Measurements from ENCODE around the gene ZPR1. TPM values are rescaled to one million over a fixed set of nuclear protein-coding genes. Genes with fewer than 3 reads are reported as not detected.

Gene ZPR1
- total RNA-seq, 1 experiment from 2014 or later, result 139 TPM

GRCh38 chr11:116750070-116750718 is 37.6 kb downstream of the ZPR1 start:
- Histone ChIP-seq H3K27ac (ENCODE audit: low read length) (no peak overlapping the region), H3K4me1 (ENCODE audit: control insufficient read depth, insufficient read depth, low read length) (no peaks in the 10 kb centered on the region), H3K4me3 (ENCODE audit: low read depth in 2 of 2, low read length in 2 of 2) (no peak overlapping the region), H3K27me3 (ENCODE audit: control insufficient read depth, insufficient read depth, low read length) (no peaks in the 10 kb centered on the region), H3K36me3 (ENCODE audit: control insufficient read depth, insufficient read depth, low read length) (peaks cover 18% of the 10 kb centered on the region), H3K9me3 (ENCODE audit: control insufficient read depth, insufficient read depth, low read depth, low read length) (no peaks in the 10 kb centered on the region)
- no peak for DNase-seq (ENCODE audit: low read depth, low spot score)
- BruUV-seq (replicated peaks), result no TSS peak
- no peak for ATAC-seq
- ChIA-PET POLR2A (interaction anchor here (0.6 kb wide), 1 partner anchor 8 kb away, joined by 9 read pairs; no protein-coding TSS in a partner anchor), CTCF (interaction anchor here (0.5 kb wide), 1 partner anchor 389 kb away, joined by 3 read pairs; no protein-coding TSS in a partner anchor)
- in situ Hi-C loops (cut with HindIII; ENCODE audit: low pct_unique_long_range_greater_than_20kb, low sequenced_read_pairs), result no loop called here
- intact Hi-C loops (cut with micrococcal nuclease; ENCODE audit: unreplicated experiment), result no loop called here
- TF ChIP-seq SIN3A (IDR thresholded peaks at IDR 0.05; ENCODE audit: borderline replicate concordance, insufficient read depth, low read depth, low read length) (no peak), REST (IDR thresholded peaks at IDR 0.05; ENCODE audit: insufficient read depth in 1 of 2, low read depth in 2 of 2, low read length in 1 of 2) (no peak), TCF7L2 (IDR thresholded peaks at IDR 0.05; ENCODE audit: low read depth, low read length) (no peak), POLR2AphosphoS5 (IDR thresholded peaks at IDR 0.05; ENCODE audit: low read depth, low read length) (no peak)
- TF ChIP-seq, protein P1, sequence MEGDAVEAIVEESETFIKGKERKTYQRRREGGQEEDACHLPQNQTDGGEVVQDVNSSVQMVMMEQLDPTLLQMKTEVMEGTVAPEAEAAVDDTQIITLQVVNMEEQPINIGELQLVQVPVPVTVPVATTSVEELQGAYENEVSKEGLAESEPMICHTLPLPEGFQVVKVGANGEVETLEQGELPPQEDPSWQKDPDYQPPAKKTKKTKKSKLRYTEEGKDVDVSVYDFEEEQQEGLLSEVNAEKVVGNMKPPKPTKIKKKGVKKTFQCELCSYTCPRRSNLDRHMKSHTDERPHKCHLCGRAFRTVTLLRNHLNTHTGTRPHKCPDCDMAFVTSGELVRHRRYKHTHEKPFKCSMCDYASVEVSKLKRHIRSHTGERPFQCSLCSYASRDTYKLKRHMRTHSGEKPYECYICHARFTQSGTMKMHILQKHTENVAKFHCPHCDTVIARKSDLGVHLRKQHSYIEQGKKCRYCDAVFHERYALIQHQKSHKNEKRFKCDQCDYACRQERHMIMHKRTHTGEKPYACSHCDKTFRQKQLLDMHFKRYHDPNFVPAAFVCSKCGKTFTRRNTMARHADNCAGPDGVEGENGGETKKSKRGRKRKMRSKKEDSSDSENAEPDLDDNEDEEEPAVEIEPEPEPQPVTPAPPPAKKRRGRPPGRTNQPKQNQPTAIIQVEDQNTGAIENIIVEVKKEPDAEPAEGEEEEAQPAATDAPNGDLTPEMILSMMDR (IDR thresholded peaks at IDR 0.05), result no peak

GRCh38 chr11:116742104-116742503 is 45.7 kb downstream of the ZPR1 start:
- Histone ChIP-seq H3K27ac (ENCODE audit: low read length) (no peak overlapping the region), H3K4me3 (ENCODE audit: low read depth in 2 of 2, low read length in 2 of 2) (no peak overlapping the region), H3K27me3 (ENCODE audit: control insufficient read depth, insufficient read depth, low read length) (no peaks in the 10 kb centered on the region), H3K36me3 (ENCODE audit: control insufficient read depth, insufficient read depth, low read length) (no peaks in the 10 kb centered on the region), H3K4me1 (ENCODE audit: control insufficient read depth, insufficient read depth, low read length) (peaks cover 4% of the 10 kb centered on the region; the same call in 1 of the 2 replicates), H3K9me3 (ENCODE audit: control insufficient read depth, insufficient read depth, low read depth, low read length) (no peaks in the 10 kb centered on the region)
- intact Hi-C loops (cut with micrococcal nuclease; ENCODE audit: unreplicated experiment), result no loop called here
- no peak for DNase-seq (ENCODE audit: low read depth, low spot score)
- TF ChIP-seq TCF7L2 (IDR thresholded peaks at IDR 0.05; ENCODE audit: low read depth, low read length) (no peak), SIN3A (IDR thresholded peaks at IDR 0.05; ENCODE audit: borderline replicate concordance, insufficient read depth, low read depth, low read length) (no peak), REST (IDR thresholded peaks at IDR 0.05; ENCODE audit: insufficient read depth in 1 of 2, low read depth in 2 of 2, low read length in 1 of 2) (no peak), POLR2AphosphoS5 (IDR thresholded peaks at IDR 0.05; ENCODE audit: low read depth, low read length) (no peak)
- TF ChIP-seq, protein P1 (IDR thresholded peaks at IDR 0.05), result no peak
- no peak for ATAC-seq
- ChIA-PET CTCF (no interaction called here), POLR2A (no interaction called here)
- no TSS peak for BruUV-seq (replicated peaks)
- in situ Hi-C loops (cut with HindIII; ENCODE audit: low pct_unique_long_range_greater_than_20kb, low sequenced_read_pairs), result no loop called here

Measured in Panc1 (cell line).